Measurements from ENCODE around the gene MAP1LC3C.

MAP1LC3C gene

GRCh38 chr1:241968611-241969010 lies 30.3 kb downstream of the MAP1LC3C start:
- DNase-seq (ENCODE audit: low read depth in 1 of 2, low spot score in 1 of 2): no peak
- H3K4me3 ChIP-seq (replicated peaks; ENCODE audit: insufficient read depth, low read length): no peak overlapping the region
- no peak for TF ChIP-seq CTCF (IDR thresholded peaks at IDR 0.05; ENCODE audit: insufficient read depth, low read length)
- TF ChIP-seq SPI1 (IDR thresholded peaks at IDR 0.05; ENCODE audit: borderline replicate concordance, low read depth): no peak
- TF ChIP-seq GABPA (IDR thresholded peaks at IDR 0.05; ENCODE audit: low read depth): no peak
- no peak for TF ChIP-seq POLR2AphosphoS5 (IDR thresholded peaks at IDR 0.05; ENCODE audit: low read depth)
- no peak for TF ChIP-seq REST (IDR thresholded peaks at IDR 0.05; ENCODE audit: insufficient replicate concordance, low read depth)
- no peak overlapping the region for H3K27ac ChIP-seq (replicated peaks)
- no peaks in the 10 kb centered on the region for H3K27me3 ChIP-seq (ENCODE audit: insufficient read depth, poor library complexity, severe bottlenecking)

GRCh38 chr1:241964550-241965282 lies 34.2 kb downstream of the MAP1LC3C start:
- DNase-seq (ENCODE audit: low read depth in 1 of 2, low spot score in 1 of 2): peak in 1 of 2 experiments; percentile 60
- H3K27me3 ChIP-seq (ENCODE audit: insufficient read depth, poor library complexity, severe bottlenecking): no peaks in the 10 kb centered on the region
- no peak overlapping the region for H3K4me3 ChIP-seq (replicated peaks; ENCODE audit: insufficient read depth, low read length)
- no peak overlapping the region for H3K27ac ChIP-seq (replicated peaks)
- TF ChIP-seq GABPA (IDR thresholded peaks at IDR 0.05; ENCODE audit: low read depth) (no peak), POLR2AphosphoS5 (IDR thresholded peaks at IDR 0.05; ENCODE audit: low read depth) (no peak), REST (IDR thresholded peaks at IDR 0.05; ENCODE audit: insufficient replicate concordance, low read depth) (no peak), SPI1 (IDR thresholded peaks at IDR 0.05; ENCODE audit: borderline replicate concordance, low read depth) (no peak; the same call in 1 of the 2 replicates), CTCF (IDR thresholded peaks at IDR 0.05; ENCODE audit: insufficient read depth, low read length) (no peak)

GRCh38 chr1:241963722-241964121 lies 35.2 kb downstream of the MAP1LC3C start:
- DNase-seq (ENCODE audit: low read depth in 1 of 2, low spot score in 1 of 2): no peak
- Histone ChIP-seq H3K27me3 (ENCODE audit: insufficient read depth, poor library complexity, severe bottlenecking) (no peaks in the 10 kb centered on the region), H3K4me3 (replicated peaks; ENCODE audit: insufficient read depth, low read length) (no peak overlapping the region), H3K27ac (replicated peaks) (no peak overlapping the region)
- no peak for TF ChIP-seq POLR2AphosphoS5 (IDR thresholded peaks at IDR 0.05; ENCODE audit: low read depth)
- TF ChIP-seq GABPA (IDR thresholded peaks at IDR 0.05; ENCODE audit: low read depth): no peak
- TF ChIP-seq CTCF (IDR thresholded peaks at IDR 0.05; ENCODE audit: insufficient read depth, low read length): no peak
- no peak for TF ChIP-seq SPI1 (IDR thresholded peaks at IDR 0.05; ENCODE audit: borderline replicate concordance, low read depth)
- TF ChIP-seq REST (IDR thresholded peaks at IDR 0.05; ENCODE audit: insufficient replicate concordance, low read depth): no peak
